A673 (cell line): Measurements from ENCODE around the gene EXD3.

Experiments
- CTCF ChIP-seq: fragments of 300-800, 200-600 bp; sonication (generic); conservative IDR thresholded peaks from 2 replicates; pipeline ENCODE4 v1.5.1; 2017; ENCODE audit warnings: low read depth, mild to moderate bottlenecking, antibody characterized with exemption, low read length, moderate library complexity, mixed read lengths
- EZH2 ChIP-seq: fragments of 200-600 bp; sonication (generic); IDR thresholded peaks from 2 replicates; pipeline ENCODE4 v1.6.1; 2017; ENCODE audit warnings: borderline replicate concordance, low read depth, mild to moderate bottlenecking, mixed read lengths, antibody characterized with exemption, low read length; ENCODE audit not compliant: poor library complexity, severe bottlenecking

GRCh38 chr9:137320555-137321384 lies 102.2 kb downstream of the EXD3 start:
- no peak for TF ChIP-seq CTCF
- TF ChIP-seq EZH2, result no peak
